Kidney glomerular epithelial cell (primary cell): ENCODE results near the gene ZNF777.
A peak's percentile ranks its signal among the peaks of the same experiment; 100 is the strongest.

ENCODE experiments used
- DNase-seq: peaks from one replicate; lab custom pipeline; 2025; lab: John Stamatoyannopoulos, UW

The ZNF777 gene

GRCh38 chr7:149476791-149477190 lies 15.9 kb upstream of the ZNF777 start:
- DNase-seq: no peak

DNA sequence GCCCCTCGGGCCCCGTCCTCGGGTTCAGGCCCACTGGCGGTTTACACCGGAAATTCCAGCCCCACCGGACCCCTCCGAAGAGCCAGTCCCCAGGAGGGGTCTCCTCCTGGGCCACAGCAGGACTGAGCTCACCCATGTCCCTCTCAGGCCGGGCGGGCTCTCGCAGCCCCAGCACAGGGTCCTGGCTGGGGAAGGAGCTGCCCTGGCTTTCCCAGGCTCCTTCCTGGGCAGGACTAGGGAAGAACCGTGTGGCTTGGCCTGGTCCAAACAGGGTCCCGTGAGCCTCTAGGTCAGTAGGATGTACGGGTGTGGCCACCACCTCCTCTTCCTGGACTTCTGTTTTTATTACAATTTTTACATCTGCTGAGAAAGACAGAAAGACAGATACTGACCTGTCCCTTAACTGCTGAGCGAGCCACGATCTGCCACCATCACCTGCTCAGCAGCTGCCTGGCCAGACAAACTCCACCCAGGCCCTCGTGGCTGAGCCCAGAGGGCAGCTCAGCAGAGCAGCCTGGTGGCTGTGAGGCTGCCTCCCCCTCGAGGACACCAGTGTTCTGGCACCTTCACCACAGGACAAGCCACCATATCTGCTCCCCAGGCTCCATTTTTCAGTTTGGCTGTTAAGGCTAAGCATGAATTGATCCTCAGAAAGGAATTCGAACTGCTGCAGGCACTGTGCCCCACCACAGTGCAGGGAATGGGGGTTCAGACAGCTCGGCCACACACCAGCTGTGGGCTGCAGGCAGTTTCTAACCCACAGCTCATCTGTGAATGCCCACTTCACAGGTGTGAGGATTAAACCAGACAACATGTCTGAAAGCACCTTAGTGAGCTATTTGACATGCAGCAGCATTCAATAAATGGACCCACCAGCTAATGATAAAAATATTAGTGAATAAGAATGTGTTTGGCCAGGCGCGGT lies 14.5 kb upstream of the ZNF777 start:
- DNase-seq: no peak

DNA sequence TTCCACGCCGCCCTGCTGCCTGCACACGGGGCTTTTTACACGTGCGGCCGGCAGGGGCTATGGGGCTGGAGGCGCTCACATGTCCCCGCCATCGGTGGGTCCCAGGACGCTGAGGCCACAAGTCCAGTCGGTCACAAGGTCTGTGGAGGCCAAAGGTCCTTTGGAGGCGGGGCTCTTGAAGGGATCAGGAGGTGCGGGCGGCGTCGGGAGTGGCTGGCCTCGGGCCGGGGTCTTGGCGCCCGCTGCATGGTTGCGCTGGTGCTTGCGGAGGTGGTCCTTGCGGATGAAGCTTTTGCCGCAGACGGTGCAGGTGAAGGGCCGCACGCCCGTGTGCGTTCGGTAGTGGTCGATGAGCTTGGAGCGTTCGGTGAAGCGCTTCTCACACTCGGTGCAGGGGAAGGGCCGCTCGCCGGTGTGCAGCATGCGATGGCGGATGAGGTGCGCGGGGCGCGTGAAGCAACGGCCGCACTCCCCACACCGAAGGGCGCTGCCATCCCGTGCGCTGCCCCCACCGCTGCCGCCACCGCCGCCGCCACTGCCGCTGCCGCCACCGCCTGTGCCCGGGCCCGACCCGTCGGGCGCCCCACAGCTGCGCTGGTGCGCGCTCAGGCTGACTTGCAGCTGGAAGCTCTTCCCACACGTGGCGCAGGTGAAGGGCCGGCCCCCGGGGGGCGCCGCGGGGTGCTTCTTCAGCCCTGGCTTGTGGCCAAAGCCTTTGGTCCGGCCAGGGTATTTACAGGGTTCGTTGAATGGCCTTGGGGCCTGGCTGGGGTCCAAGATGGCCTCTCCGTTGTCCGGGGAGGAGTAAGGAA lies 13.7 kb upstream of the ZNF777 start:
- no peak for DNase-seq

DNA sequence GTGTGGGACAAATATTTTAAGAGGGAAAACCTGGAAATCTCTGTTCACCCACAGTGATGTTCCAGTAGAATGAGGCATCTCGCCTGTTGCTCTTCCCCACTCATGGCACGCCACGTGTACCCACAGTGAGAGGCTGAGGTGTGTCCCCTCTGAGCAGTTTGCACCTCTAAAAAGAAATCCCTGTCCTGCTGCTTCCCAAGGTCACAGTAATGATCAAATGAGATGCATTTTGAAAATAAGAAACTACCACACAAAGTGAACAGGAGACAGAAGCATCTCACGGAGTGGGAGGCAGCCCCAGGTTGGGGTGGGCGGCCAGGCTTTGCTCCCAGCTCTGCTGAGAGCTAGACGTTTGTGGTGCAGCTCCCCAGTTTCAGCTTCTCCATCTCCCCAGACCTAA lies 12.4 kb upstream of the ZNF777 start:
- no peak for DNase-seq

- DNase-seq: no peak
Measured at GRCh38 chr7:149471289-149471953, 10.6 kb upstream of the ZNF777 start.

DNA sequence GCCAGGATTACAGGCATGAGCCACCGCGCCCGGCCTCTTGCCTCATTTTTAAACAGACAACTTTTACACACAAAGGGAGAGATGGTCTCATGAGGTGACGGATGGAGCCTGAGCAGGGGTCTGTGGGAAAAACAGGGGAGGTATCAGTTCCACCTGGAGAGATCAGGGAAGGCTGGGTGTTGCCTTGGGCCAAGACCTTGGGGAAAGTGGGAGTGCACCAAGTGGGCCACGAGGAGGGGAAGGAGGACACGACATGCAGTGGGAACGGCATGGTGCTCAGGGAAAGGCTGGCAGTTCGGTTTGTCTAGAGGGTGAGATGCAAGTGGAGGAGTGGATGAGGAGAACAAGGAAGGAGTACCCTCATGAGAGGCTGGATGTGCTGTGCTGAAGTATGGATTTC lies 8.9 kb upstream of the ZNF777 start:
- DNase-seq: no peak

DNA sequence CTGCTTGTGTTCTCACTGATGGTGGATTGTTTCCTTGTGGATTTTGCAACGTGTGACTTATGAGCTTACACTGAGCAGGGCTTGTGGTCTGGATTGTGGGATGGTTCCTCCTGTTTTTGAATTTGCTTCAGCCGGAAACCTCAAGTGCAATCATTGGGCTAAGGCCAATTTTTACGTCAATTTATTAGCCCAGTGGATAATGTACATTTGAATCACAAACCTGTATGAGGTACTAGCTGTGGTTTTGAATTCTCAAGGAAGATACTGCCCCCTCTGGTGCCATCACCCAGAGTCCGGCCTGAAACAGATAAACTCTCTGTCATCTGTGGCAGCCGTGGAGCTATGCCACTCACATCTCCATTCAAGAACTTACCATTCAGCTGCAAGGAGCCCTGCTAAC lies 7.3 kb upstream of the ZNF777 start:
- no peak for DNase-seq

DNA sequence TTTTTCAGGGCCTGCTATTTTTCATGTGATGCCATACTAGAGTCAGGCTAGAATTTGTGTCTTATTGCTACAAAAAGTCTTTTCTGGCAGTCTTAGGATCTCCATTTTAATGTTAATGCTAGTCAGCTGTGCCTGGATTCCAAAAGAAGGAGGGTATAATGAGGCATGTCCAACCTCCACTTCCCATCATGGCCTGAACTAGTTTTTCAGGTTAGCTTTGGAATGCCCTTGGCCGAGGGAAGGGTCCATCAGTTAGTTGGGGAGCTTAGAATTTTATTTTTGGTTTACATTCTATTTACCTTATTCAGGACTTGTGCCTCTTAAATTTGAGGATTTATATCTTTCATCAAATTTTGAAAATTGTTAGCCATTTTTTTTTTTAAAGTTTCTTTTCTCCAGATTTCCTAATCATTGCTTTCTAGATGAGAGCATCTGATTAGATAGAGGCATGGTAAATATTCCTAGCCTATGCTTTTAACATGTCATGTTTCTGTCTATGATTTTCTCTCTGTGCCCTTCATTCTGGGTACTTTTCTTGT lies 6.5 kb upstream of the ZNF777 start:
- no peak for DNase-seq

DNA sequence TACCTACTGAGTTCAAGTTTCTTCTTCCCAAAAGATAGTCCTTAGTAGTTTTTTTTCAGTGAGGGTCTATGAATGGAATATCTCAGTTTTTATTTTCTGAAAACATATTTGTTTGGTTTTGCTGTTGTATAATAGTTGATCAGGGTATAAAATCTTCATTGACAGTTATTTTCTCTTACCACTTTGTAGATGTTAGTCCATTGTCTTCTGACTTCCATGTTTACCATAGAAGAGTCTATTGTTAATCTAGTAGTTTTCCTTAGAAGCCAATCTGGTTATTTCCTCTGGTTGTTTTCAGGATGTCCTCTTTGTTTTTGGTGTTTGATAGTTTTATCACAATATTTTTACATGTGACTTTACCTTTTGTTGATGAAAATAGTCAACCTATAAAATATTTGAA lies 5.5 kb upstream of the ZNF777 start:
- DNase-seq: no peak

- no peak for DNase-seq
Measured at GRCh38 chr7:149463500-149464161, 2.8 kb upstream of the ZNF777 start.

GRCh38 chr7:149462101-149462520 lies 1.2 kb upstream of the ZNF777 start:
- DNase-seq: no peak

DNA sequence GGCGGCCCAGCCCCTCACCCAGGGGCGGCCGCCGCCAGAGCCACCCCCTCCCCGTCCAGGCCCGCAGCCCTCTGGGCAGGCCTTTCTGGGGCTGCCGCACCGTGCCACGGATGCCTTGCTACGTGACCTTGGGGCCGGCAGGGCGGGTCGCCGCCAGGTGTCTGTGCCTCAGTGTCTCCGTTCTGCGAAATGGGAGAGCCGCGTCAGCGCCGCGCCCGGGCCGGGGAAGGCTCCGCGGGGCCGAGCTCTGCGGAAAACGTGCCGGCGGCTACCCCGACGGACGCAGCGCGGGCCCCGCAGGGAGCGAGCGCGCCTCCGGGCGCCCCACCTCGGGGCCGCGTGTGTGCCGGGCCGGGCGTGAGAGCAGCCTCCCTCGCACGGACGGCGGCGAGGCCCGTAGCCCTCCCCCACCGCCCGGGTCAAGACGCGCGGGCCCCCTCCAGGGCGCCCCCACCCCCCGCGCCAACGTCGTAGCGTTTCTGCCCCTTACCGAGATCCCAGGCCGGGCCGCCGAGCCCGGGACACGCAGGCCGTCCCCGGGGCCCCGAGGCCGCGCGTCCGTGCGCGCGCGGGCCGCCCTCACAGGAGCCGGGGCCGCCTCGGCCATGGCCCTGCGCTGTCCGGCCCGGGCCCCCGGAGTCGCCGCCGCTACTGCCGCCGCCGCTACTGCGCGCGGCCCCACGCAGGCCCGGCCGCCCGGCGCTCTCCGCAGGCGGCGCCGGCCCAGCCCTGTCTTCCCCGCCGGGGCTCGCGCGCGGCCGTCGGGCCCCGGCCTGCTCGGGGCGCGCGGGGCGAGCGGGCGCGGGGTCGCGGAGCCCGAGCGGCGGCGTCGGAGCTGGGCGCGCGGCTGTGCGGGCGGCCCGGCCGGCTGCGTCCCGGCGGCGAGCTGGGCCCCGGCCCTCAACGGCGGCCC lies 1.1 kb downstream of the ZNF777 start:
- no peak for DNase-seq

GRCh38 chr7:149459201-149459539 lies 1.7 kb downstream of the ZNF777 start:
- DNase-seq: no peak

- DNase-seq: no peak
Measured at GRCh38 chr7:149458235-149458634, 2.6 kb downstream of the ZNF777 start.

DNA sequence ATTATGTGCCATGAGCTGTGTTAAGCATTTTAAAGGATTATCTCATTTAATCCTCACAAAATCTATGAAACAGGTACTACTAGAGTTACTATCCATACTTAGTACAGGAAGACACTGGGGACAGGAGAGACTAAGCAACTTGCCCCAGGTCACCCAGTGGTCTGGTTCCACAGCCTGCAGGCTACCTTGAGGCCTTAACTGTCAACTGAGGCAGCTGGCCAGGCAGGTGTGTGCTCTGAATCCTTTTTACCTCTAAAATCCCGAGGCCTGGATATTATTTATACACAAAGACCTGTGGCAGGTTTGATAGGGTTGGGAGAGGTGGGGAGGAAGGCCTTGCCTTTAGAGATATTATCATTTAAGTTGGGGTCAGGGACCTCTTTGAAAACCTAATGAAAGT lies 3.1 kb downstream of the ZNF777 start:
- no peak for DNase-seq

DNA sequence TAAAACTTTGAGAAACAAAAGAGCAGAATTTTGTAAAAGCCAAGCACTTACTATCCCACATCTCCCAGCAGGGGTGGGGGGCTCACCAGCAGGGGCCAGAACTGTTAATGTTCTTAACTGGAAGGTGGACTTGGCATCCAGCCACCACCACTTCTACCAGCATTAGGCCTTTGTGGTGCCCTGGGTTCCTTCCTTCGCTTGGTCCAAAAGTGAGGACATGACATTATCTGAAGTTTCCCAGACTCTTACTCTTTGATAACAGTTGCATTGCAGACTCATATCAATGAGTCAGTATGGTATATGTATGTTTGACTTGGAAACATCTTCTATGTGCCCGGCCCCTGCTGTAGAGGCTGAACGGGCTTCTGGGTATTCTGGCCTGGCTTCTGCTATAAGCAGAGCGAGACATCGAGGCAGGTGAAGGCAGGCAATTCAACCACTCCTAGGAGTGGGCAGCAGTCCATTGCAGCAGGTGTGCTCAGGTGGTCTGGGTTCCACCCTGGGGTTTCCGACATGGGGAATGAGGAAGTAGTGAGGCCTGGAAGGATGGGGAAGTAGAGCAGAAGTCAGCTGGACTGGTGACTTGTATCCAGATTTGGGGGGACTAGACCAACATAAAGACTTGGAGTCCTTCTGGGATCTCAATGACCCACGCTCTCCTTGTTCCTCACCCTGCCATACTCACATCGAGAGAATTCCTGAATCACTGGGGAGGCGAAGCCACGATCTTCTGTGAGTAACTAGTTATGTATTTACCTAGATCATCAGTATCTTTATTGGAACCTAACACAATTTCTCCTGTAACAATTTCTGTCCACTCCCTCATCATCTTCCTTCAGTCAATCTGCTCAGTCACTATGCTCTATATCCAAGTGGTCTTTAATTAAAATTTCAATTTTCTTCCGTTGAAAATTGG lies 4.1 kb downstream of the ZNF777 start:
- DNase-seq: peak; percentile 7

DNA sequence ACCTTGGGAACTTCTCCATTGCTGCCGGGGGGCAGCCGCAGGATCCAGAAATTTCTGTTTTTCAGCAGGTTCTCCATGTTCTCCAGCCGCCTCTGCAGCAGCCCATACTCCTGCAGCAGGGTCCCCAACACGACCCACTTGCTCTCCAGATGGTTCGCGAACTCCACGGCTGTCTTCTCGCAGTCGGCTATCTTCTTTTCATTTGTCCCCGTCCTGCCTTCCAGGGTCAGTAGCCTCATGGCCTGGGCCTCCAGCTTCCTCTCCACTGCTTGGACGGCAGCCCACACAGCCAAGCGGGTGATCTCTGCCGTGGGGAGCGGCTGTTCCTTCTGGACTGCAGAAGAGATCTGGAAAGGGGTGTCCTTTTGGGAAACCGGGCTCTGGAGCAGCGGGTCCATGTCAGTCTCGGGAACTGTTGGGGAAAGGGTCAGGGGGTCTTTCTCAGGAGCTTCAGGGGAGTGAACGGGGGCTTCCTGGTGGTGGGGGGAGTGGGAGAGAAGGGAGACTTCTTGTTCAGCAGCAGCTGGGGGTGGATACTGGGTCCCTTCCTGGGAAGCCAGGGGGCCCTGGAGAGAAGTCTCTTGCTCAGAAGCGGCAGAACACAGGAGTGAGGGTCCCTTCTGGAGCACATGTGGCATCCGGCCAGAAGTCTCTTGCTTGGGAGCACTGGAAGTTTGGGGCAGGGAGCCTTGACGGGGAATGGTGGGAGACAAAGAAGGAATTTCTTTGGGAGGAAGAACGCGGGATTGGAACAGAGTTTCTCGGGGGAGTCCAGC lies 5.5 kb downstream of the ZNF777 start:
- DNase-seq: no peak

DNA sequence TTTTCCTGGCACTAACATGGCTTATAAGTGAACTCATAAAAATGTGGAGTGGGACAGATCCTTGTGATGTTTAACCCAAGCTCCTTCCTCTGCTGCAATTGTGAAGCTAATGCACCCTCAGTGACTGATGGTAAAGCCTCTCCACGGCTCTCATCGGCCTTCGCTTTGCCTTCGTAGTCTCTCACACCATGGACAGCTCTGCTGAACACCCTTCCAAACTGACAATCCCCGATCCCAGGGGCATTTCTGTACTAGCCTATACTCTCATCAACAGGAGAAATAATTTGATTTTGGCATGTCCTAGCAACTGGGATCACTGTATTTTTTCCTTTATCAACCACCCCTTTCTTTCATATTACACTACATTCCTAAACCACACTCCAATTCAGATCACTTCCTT lies 6.1 kb downstream of the ZNF777 start:
- no peak for DNase-seq

DNA sequence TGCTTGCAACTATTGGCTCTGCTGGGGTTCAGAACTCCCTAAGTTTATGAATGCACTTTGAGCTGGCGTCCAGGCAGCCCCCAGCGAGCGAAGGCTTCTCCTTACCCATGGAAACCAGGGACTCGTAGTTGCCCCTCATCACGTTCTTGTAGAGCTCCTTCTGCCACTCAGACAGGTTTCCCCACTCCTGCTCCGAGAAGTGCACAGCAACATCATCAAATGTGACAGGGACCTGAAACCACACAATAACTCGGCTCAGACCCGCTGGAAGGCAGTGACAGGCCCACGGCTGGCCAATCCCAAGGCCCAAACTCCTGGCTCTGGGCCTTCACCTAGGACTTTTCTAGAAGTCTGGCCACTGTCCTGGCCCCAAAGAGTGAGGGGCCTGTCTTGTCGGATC lies 6.9 kb downstream of the ZNF777 start:
- no peak for DNase-seq
